SJCRH30 (cell line): ENCODE results near the gene KRT86. TPM values are rescaled to one million over a fixed set of nuclear protein-coding genes. Genes with fewer than 3 reads are reported as not detected.

Experiments
- DNase-seq, 2 experiments: peaks; one replicate each; pipeline ENCODE4 v3.0.0-alpha.2; 2015 to 2020
- H3K27ac ChIP-seq: fragments of 250-450 bp; sonication (Bioruptor Pico); 2 replicates; pipeline ENCODE4 v1.5.1; 2020; ENCODE audit warnings: mild to moderate bottlenecking, moderate library complexity
- H3K27me3 ChIP-seq: fragments of 250-450 bp; sonication (Bioruptor Pico); 2 replicates; pipeline ENCODE4 v1.5.1; 2020; ENCODE audit warnings: mild to moderate bottlenecking, moderate library complexity
- H3K36me3 ChIP-seq: fragments of 250-450 bp; sonication (Bioruptor Pico); 2 replicates; pipeline ENCODE4 v1.5.1; 2020; ENCODE audit warnings: mild to moderate bottlenecking, moderate library complexity
- H3K4me1 ChIP-seq: fragments of 250-450 bp; sonication (Bioruptor Pico); 2 replicates; pipeline ENCODE4 v1.5.1; 2020; ENCODE audit warnings: mild to moderate bottlenecking, moderate library complexity
- H3K4me3 ChIP-seq: fragments of 250-450 bp; sonication (Bioruptor Pico); 2 replicates; pipeline ENCODE4 v1.5.1; 2020; ENCODE audit warnings: mild to moderate bottlenecking, moderate library complexity
- H3K9me3 ChIP-seq: fragments of 250-450 bp; sonication (Bioruptor Pico); replicated peaks from 2 replicates; pipeline ENCODE4 v1.5.1; 2020; ENCODE audit warnings: mild to moderate bottlenecking, moderate library complexity
- total RNA-seq: library from RNA; depleted of rRNA; stranded (reverse); fragments of >200 nt; shearing (Covaris generic); gene quantifications from 2 replicates; pipeline ENCODE4 v1.2.3, GENCODE V29; 2014

The KRT86 gene
- total RNA-seq, 1 experiment from 2014 or later: 0.30 TPM

DNA sequence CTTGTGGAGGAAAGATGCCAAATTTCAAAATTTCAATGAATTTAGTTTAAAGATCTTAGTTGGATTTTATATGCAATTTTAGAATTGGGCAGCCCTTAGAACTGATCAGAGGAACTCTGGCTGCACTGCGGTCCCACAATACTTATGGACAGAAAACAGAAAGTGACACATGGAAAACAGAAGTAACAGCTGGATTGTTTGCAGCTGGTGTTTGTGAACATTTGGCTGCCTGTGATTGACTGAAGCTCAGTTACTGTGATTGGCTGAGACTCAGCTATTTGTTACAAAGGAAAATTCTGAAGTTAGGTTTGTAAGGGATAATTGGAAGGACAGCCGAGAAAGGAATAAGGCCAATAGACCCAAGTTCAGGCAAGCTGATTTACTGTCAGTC lies 10.0 kb upstream of the KRT86 start:
- Histone ChIP-seq H3K36me3 (no peaks in the 10 kb centered on the region), H3K9me3 (no peaks in the 10 kb centered on the region; the same call in 1 of the 2 replicates), H3K4me1 (peaks cover 23% of the 10 kb centered on the region), H3K4me3 (no peak overlapping the region), H3K27me3 (no peaks in the 10 kb centered on the region), H3K27ac (no peak overlapping the region)
- peak in 1 of 2 experiments; percentile 58 for DNase-seq

DNA sequence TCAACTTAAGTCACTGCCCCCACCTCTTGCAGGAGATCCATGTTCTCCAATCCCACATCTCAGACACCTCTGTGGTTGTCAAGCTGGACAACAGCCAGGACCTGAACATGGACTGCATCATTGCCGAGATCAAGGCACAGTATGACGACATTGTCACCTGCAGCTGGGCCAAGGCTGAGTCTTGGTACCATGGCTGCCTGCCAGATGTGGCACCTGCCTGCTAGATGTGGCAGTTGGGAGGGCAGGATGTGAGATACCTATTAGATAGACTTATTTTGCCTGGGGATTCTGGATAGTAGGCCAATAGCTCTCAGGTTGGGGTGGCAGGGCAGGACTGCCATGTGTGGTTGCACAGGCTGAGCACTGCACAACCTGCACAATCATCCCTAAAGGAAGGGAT lies 7.9 kb upstream of the KRT86 start:
- DNase-seq: no peak
- H3K27me3 ChIP-seq: no peaks in the 10 kb centered on the region
- no peak overlapping the region for H3K4me3 ChIP-seq
- no peaks in the 10 kb centered on the region for H3K36me3 ChIP-seq
- no peak overlapping the region for H3K27ac ChIP-seq
- no peaks in the 10 kb centered on the region for H3K9me3 ChIP-seq
- peaks cover 7% of the 10 kb centered on the region for H3K4me1 ChIP-seq

DNA sequence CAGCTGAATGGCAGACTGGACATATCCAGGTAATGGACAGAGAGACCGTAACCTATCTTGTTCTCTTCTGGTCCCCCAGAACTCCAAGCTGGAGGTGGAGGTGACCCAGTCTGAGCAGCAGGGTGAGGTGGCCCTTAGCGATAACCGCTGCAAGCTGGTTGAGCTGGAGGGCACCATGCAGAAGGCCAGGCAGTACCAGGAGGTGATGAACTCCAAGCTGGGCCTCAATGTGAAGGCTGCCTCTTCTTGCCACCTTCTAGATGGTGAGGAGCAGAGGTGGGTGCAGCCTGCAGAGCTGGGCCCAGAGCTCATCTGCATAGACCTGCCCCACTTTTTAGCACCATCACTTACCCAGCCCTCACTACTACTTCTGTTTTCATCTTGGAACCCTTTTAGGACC lies 7.2 kb upstream of the KRT86 start:
- no peaks in the 10 kb centered on the region for H3K36me3 ChIP-seq
- no peak for DNase-seq
- no peak overlapping the region for H3K4me3 ChIP-seq
- H3K27me3 ChIP-seq: no peaks in the 10 kb centered on the region
- H3K4me1 ChIP-seq: peaks cover 6% of the 10 kb centered on the region; the same call in 1 of the 2 replicates
- no peaks in the 10 kb centered on the region for H3K9me3 ChIP-seq
- no peak overlapping the region for H3K27ac ChIP-seq

DNA sequence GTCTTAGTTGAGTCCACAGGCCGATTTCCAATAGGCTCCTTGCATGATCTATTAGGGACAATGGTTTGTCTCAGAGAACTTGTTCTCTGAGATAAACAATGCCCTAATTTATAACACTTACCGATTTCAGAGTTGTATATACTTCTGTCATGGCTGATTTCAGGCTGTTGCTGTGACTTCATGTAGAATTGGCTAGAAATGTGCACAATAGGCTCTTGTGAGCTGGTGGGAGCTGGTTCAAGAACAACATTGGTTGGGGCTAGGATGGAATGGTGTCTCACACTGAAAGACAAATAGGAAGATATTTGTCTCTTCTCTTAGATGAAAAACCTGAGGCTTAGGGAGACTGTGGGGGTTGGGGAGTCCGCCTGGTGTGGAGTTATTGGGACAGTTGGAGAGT lies 6.7 kb upstream of the KRT86 start:
- H3K9me3 ChIP-seq: 0 out of 2 replicates have a peak, but pooled peaks cover under 1% of the 10 kb centered on the region
- H3K4me1 ChIP-seq: peaks cover 6% of the 10 kb centered on the region; the same call in 1 of the 2 replicates
- H3K36me3 ChIP-seq: no peaks in the 10 kb centered on the region
- no peak overlapping the region for H3K4me3 ChIP-seq
- DNase-seq: no peak
- H3K27me3 ChIP-seq: no peaks in the 10 kb centered on the region
- no peak overlapping the region for H3K27ac ChIP-seq

DNA sequence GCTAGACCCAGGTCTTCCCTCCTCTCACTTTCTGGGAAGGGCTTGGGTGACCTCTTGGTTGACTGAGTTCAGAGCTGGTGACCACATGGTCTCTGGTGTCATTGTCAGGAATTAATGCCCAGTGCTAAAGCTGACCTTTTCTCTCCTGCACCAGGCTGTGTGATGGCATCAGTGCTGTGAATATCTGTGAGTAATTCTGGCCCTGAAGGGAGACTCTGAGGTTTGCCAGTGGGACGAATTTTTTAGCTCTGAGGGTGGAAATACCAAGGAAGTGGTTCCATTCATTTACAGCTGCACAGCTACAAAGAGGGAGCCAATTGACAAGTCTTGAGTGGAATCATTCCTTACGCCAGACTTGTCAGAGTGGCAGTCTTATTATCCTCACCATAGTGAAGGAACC lies 6.2 kb upstream of the KRT86 start:
- Histone ChIP-seq H3K4me3 (no peak overlapping the region), H3K27me3 (no peaks in the 10 kb centered on the region), H3K4me1 (peaks cover 6% of the 10 kb centered on the region; the same call in 1 of the 2 replicates), H3K27ac (no peak overlapping the region), H3K36me3 (no peaks in the 10 kb centered on the region), H3K9me3 (0 out of 2 replicates have a peak, but pooled peaks cover 2% of the 10 kb centered on the region)
- no peak for DNase-seq

DNA sequence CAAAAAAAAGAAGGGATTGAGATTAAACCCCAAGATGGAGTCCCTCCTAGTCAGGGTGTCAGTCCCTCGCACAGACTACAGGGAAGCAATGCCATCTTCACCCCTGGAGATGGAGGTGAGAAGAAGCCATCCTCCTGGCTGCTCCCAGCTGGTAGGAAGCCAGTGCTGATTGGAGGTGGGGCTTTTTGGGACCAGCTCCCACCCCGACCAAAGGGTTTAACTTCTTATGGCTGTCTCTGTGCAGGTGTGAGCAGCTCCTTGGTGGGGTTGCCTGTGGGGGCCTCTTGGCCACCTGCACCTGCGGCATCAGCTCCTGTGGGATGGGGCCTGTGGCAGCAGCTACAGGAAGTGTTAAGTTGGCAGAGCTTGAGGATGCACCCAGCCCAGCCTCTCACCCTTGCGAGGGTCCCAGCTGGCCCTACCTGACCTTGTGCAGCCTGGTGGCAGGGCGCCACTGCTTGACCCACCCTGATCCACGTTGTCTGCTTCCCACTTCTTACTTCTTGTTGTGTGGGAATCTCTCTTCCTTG lies 3.8 kb upstream of the KRT86 start:
- no peaks in the 10 kb centered on the region for H3K4me1 ChIP-seq
- H3K4me3 ChIP-seq: no peak overlapping the region
- DNase-seq: no peak
- H3K27me3 ChIP-seq: no peaks in the 10 kb centered on the region
- no peak overlapping the region for H3K27ac ChIP-seq
- 0 out of 2 replicates have a peak, but pooled peaks cover 2% of the 10 kb centered on the region for H3K9me3 ChIP-seq
- H3K36me3 ChIP-seq: no peaks in the 10 kb centered on the region

DNA sequence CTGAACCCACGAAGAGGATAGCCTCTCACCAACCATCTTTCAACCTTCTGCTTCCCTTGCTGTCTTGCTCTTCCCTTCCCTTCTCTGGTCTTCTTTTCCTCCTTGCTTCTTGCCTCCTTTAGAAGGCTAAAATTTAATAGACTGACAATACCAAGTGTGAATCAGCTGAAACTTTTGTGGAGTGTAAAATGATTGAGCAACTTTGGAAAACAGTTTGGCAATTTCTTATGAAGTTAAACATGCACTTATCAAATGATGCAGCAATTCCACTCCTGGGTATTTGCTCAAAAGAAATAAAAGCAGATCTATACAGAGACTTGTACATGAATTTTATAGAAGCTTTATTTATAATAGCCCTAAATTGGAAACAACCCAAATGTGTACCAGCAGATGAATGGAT lies 3.3 kb upstream of the KRT86 start:
- Histone ChIP-seq H3K9me3 (0 out of 2 replicates have a peak, but pooled peaks cover 2% of the 10 kb centered on the region), H3K4me3 (no peak overlapping the region), H3K4me1 (no peaks in the 10 kb centered on the region), H3K27me3 (no peaks in the 10 kb centered on the region), H3K36me3 (no peaks in the 10 kb centered on the region), H3K27ac (no peak overlapping the region)
- DNase-seq: no peak

DNA sequence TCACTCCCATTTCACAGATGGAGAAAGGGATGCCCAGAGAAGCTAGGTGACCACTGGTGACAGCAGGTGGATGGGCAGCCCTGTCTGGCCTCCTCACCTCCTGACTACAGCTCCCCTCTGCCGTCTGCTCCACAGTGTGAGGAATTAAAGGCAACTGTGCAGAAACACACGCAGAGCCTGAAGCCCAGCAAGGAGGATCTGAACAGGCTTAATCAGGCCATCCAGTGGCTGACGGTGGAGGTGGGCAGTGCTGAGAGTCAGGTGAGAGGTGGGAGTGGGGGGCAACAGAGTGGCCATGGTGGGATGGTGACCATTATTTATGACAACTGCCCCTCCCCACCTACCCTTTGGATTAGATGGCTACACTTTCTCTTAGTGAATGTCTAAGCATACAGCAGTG lies 1.2 kb downstream of the KRT86 start:
- H3K9me3 ChIP-seq: 0 out of 2 replicates have a peak, but pooled peaks cover 2% of the 10 kb centered on the region
- H3K36me3 ChIP-seq: no peaks in the 10 kb centered on the region
- H3K4me3 ChIP-seq: no peak overlapping the region
- H3K27ac ChIP-seq: no peak overlapping the region
- H3K27me3 ChIP-seq: no peaks in the 10 kb centered on the region
- H3K4me1 ChIP-seq: peaks cover 25% of the 10 kb centered on the region
- no peak for DNase-seq

DNA sequence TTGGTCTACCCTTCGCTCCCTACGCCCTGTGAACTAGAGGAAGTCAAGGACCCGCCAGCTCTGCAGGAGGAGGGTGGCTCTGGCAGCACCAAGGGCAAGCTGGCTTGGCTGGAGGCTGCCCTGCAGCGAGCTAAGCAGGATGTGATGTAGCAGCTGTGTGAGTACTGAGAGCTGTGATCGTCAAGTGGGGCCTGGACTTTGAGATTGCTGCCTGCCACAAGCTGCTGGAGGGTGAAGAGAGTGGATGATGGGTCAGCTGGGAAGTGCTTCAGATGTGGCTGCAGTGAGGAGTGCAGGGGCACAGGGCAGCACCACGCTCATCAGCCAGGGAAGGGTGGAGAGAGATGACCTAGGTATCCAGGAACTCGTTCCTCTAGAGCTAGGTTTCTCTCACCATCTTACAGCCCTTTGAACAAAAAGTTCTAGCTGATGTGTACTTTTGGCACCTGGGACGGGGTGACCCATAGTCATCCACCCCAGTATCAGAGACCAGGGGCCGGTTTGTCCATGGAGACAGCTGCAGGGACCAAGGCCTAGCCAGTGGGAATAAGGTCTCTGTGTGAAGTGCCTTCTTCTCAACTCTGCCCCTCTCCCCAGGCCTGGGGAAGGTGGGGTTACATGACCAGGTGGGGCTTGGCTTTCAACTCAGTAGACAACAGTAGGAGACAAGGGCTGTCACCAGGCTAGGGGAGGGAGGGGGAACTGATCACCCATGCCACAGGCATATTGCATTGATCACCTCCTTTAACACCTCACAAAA lies 3.2 kb downstream of the KRT86 start:
- H3K27ac ChIP-seq: no peak overlapping the region
- H3K4me1 ChIP-seq: peaks cover 35% of the 10 kb centered on the region
- DNase-seq: peak; percentile 26 to 31
- 0 out of 2 replicates have a peak, but pooled peaks cover 2% of the 10 kb centered on the region for H3K9me3 ChIP-seq
- no peaks in the 10 kb centered on the region for H3K27me3 ChIP-seq
- H3K36me3 ChIP-seq: no peaks in the 10 kb centered on the region
- H3K4me3 ChIP-seq: no peak overlapping the region

DNA sequence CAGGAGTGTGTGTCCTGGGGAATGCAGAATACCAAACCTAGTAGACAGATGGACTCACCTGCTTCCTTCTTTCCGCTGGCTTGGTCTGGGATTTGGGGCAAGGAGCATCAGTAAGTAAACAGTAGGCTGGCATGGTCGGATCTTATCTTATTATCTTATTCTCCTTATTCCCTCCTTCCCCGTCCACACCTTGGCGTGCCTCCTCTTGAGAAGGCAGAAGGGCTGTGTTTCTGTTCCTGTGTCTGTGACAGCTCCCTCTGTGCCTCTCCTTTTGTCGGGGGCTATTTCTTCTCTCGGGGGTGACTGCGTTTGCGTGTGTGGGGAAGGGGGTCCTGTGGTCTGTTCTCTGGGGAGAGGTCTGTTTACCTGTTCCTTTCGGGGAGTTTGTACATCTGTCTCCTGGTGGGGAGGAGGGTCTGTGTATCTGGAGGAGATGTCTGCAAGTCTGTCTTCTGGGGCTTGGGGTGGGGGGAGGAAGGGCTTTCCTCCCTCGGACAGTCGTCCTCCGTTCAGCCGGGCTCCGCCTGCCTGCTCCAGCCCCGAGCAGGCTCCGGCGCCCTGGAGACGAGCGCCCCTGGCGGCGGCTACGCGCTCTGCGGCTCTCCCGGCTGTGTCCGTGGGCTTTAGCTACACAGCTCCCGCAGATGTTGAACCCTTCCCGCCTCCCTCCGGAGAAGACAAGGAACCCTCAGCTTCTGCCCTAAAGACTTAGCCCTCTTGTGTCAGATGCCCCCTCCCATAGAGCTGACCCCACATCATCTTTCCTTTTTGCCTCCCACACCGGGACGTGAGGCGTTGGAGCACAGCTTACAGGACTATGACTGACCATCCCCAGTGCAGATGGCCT lies 4.4 kb downstream of the KRT86 start:
- H3K4me1 ChIP-seq: peaks cover 35% of the 10 kb centered on the region
- peak; percentile 42 to 56 for DNase-seq
- H3K9me3 ChIP-seq: no peaks in the 10 kb centered on the region
- H3K27me3 ChIP-seq: no peaks in the 10 kb centered on the region
- H3K36me3 ChIP-seq: no peaks in the 10 kb centered on the region
- H3K27ac ChIP-seq: no peak overlapping the region; the same call in 1 of the 2 replicates
- H3K4me3 ChIP-seq: peak overlapping the region; percentile 32

DNA sequence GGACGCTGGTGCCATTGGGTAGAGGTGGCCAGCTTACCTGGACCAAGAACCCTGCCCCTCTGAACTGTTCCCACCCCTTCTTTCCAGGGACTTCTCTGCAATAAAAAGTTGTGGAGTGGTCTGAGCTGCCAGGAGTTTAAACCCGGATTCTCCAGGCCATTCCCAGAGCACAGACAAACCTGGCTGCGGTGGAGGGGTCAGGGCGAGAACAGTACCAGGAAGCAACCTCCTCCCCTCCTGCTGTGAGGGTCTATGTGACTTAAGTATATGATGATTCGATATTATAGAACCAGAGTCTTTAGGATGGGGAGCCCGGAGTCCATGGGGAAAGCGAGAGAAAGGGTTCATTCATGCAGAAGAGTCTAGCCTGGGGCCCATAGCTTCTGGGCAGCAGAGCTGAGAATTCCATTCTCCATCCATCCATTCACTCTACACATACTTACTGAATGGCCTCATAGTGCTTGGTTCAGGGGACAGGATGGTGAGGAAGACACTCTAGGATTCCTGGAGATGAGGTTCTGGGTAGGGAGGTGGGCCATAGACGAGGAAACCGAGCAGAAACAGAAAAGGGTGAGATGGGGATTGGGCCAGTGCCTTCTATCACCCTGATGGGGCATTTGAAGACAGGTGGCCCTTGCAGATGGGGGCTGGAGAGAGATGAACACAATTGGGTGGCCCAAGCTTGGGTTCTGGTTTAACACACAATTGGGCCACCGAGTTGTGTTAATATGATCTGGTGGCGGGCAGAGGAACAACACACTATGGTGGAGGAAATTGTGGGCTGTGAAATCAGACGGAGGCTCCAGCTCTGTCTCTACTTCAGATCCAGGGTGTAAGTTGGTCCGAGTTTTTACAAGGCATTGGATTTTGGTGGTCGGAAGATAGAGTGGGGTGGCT lies 5.2 kb downstream of the KRT86 start:
- no peak overlapping the region for H3K4me3 ChIP-seq
- DNase-seq: no peak
- H3K27ac ChIP-seq: peak overlapping the region; percentile 66
- peaks cover 35% of the 10 kb centered on the region for H3K4me1 ChIP-seq
- H3K27me3 ChIP-seq: no peaks in the 10 kb centered on the region
- no peaks in the 10 kb centered on the region for H3K36me3 ChIP-seq
- no peaks in the 10 kb centered on the region for H3K9me3 ChIP-seq

DNA sequence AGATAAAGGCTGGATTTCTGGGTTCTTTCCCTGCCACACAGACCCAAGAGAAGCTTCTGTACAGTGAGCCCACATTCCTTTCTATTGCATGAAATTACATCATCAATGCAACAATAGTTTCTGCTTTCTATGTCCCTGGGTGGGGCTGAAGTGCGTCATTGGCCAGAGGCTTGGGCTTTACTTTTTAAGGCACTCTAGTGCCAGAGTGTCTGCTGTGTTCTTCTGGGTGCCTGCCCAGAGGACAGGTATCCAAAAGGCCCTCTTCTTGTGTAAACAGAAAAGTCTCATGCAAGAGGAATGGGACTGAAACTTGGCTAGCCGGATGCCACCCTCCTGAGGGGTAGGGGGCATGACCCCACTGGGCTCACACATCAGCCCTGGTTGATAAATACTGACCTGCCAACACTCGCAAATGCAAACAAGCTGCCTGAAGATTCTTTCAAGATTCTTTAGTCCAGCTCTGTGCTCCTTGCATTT lies 5.9 kb downstream of the KRT86 start:
- no peaks in the 10 kb centered on the region for H3K9me3 ChIP-seq
- H3K27ac ChIP-seq: peak overlapping the region; percentile 66
- peak; percentile 50 to 51 for DNase-seq
- H3K4me1 ChIP-seq: peaks cover 35% of the 10 kb centered on the region
- no peak overlapping the region for H3K4me3 ChIP-seq
- no peaks in the 10 kb centered on the region for H3K27me3 ChIP-seq
- no peaks in the 10 kb centered on the region for H3K36me3 ChIP-seq

DNA sequence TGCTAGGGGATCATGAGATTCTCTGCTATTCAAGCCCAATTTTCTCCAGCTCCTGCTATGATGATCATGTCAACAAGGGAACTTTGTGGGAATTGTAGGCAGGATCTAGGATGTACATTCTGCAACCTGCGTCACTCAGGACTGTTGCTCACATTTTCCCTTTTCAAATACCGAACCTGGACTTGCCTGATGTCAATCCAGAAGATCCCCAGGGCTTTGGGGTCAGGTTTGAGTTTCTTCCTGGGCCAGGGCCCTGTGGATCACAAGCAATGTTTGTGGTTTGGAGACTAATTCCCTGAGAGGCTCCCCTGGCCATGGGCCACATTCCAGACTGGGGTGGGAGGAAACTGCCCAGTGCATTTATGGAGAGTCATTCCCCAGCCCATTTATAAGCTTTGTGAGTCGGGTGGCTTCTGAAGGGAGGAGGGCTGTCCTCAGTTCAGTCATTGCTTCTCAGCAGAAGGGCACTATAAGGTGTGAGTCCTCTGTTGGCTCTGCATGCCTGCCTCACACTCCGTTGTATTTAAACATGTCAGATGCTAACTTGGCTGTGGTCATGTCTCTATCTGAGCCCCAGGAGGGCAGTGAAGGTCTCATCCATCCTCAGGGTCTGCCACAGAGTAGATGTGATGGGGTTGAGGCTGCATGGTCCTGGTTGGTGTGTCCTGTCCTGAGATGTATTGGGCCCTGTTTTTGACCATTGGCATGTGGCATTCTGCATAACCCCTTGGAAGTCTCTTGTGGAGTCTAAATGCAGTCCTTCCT lies 6.5 kb downstream of the KRT86 start:
- Histone ChIP-seq H3K27me3 (no peaks in the 10 kb centered on the region), H3K36me3 (no peaks in the 10 kb centered on the region), H3K9me3 (no peaks in the 10 kb centered on the region), H3K4me3 (no peak overlapping the region), H3K27ac (peak overlapping the region; percentile 66), H3K4me1 (peaks cover 35% of the 10 kb centered on the region)
- DNase-seq: peak; percentile 82 to 85
